ENCODE measurements around the gene C16orf95. TPM values are rescaled to one million over a fixed set of nuclear protein-coding genes. Genes with fewer than 3 reads are reported as not detected.

C16orf95 gene
- total RNA-seq, 1 donor from 2014 or later, result 6.3 TPM

GRCh38 chr16:87356491-87356853 lies 39.3 kb upstream of the C16orf95 start:
- TF ChIP-seq CTCF (conservative IDR thresholded peaks at IDR 0.05), result no peak
- peak overlapping the region; percentile 26 for H3K27ac Mint-ChIP-seq
- H3K4me1 Mint-ChIP-seq (ENCODE audit: unreplicated experiment), result peaks cover 4% of the 10 kb centered on the region
- no peak for DNase-seq (ENCODE audit: extremely low spot score, unreplicated experiment)
- no peaks in the 10 kb centered on the region for H3K27me3 Mint-ChIP-seq
- no peaks in the 10 kb centered on the region for H3K9me3 Mint-ChIP-seq
- H3K36me3 Mint-ChIP-seq, result peaks cover 16% of the 10 kb centered on the region
- no peak overlapping the region for H3K4me3 Mint-ChIP-seq

- Mint-ChIP-seq H3K4me1 (ENCODE audit: unreplicated experiment) (peaks cover 17% of the 10 kb centered on the region), H3K4me3 (no peak overlapping the region), H3K9me3 (no peaks in the 10 kb centered on the region), H3K27me3 (no peaks in the 10 kb centered on the region), H3K36me3 (peaks cover 11% of the 10 kb centered on the region), H3K27ac (no peak overlapping the region)
- TF ChIP-seq CTCF (conservative IDR thresholded peaks at IDR 0.05), result no peak
- no peak for DNase-seq (ENCODE audit: extremely low spot score, unreplicated experiment)
Measured at GRCh38 chr16:87353613-87354012, 36.4 kb upstream of the C16orf95 start.

- peaks cover 8% of the 10 kb centered on the region for H3K36me3 Mint-ChIP-seq
- H3K4me3 Mint-ChIP-seq, result no peak overlapping the region
- TF ChIP-seq CTCF (conservative IDR thresholded peaks at IDR 0.05), result no peak
- H3K27ac Mint-ChIP-seq, result no peak overlapping the region
- no peak for DNase-seq (ENCODE audit: extremely low spot score, unreplicated experiment)
- H3K9me3 Mint-ChIP-seq, result no peaks in the 10 kb centered on the region
- H3K4me1 Mint-ChIP-seq (ENCODE audit: unreplicated experiment), result peaks cover 17% of the 10 kb centered on the region
- H3K27me3 Mint-ChIP-seq, result no peaks in the 10 kb centered on the region
Measured at GRCh38 chr16:87352818-87353217, 35.6 kb upstream of the C16orf95 start.

- Mint-ChIP-seq H3K4me1 (ENCODE audit: unreplicated experiment) (peaks cover 15% of the 10 kb centered on the region), H3K4me3 (no peak overlapping the region), H3K36me3 (peaks cover 4% of the 10 kb centered on the region), H3K27me3 (no peaks in the 10 kb centered on the region), H3K27ac (no peak overlapping the region), H3K9me3 (no peaks in the 10 kb centered on the region)
- no peak for DNase-seq (ENCODE audit: extremely low spot score, unreplicated experiment)
- no peak for TF ChIP-seq CTCF (conservative IDR thresholded peaks at IDR 0.05)
Measured at GRCh38 chr16:87351320-87351698, 34.1 kb upstream of the C16orf95 start.

GRCh38 chr16:87350681-87351319 lies 33.6 kb upstream of the C16orf95 start:
- Mint-ChIP-seq H3K27me3 (no peaks in the 10 kb centered on the region), H3K27ac (no peak overlapping the region), H3K36me3 (peaks cover 4% of the 10 kb centered on the region), H3K4me3 (no peak overlapping the region), H3K4me1 (ENCODE audit: unreplicated experiment) (peaks cover 13% of the 10 kb centered on the region), H3K9me3 (no peaks in the 10 kb centered on the region)
- DNase-seq (ENCODE audit: extremely low spot score, unreplicated experiment), result no peak
- TF ChIP-seq CTCF (conservative IDR thresholded peaks at IDR 0.05), result no peak

- no peak overlapping the region for H3K27ac Mint-ChIP-seq
- H3K9me3 Mint-ChIP-seq, result no peaks in the 10 kb centered on the region
- peaks cover 19% of the 10 kb centered on the region for H3K4me1 Mint-ChIP-seq (ENCODE audit: unreplicated experiment)
- no peaks in the 10 kb centered on the region for H3K27me3 Mint-ChIP-seq
- no peak overlapping the region for H3K4me3 Mint-ChIP-seq
- no peak for TF ChIP-seq CTCF (conservative IDR thresholded peaks at IDR 0.05)
- no peak for DNase-seq (ENCODE audit: extremely low spot score, unreplicated experiment)
- H3K36me3 Mint-ChIP-seq, result peaks cover 4% of the 10 kb centered on the region
Measured at GRCh38 chr16:87350031-87350430, 32.8 kb upstream of the C16orf95 start.
